Measurements from ENCODE around the gene GHR. TPM values are rescaled to one million over a fixed set of nuclear protein-coding genes. Genes with fewer than 3 reads are reported as not detected.

Gene GHR
- total and polyA plus RNA-seq, 2 donors (not counting 3 experiments of a cell fraction or from before 2014, with no cell fraction given): 0.27 to 0.28 TPM

DNA sequence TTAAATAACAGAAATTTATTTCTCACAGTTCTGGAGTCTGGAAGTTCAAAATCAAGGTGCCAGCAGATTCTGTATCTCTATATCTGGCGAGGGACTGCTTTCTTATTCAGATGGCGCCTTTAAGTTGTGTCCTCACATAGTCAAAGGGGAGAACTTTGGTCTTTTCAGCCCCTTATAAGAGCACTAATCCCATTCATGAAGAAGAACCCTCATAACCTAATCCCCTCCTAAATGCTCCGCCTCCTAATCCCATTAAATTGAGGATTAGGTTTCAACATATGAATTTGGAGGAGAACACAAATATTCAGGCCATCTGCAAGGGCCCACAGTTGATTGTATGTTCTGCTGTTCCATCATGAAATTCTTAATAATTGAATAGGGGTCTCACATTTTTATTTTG lies 322.6 kb downstream of the GHR start:
- Histone ChIP-seq H3K9ac (replicated peaks; ENCODE audit: extremely low read depth, insufficient read depth, low read length) (no peak overlapping the region), H3K27ac (ENCODE audit: insufficient read depth, low read depth, low read length) (no peak overlapping the region), H3K4me2 (ENCODE audit: insufficient read depth, low read length) (no peak overlapping the region), H2AFZ (ENCODE audit: low read depth, low read length) (no peak overlapping the region), H3K4me3 (replicated peaks in 1 of 3; ENCODE audit: insufficient read depth in 1 of 3, low read depth in 1 of 3, low read length in 3 of 3) (no peak overlapping the region), H4K20me1 (replicated peaks; ENCODE audit: control insufficient read depth, extremely low read depth, insufficient read depth, low read length) (no peaks in the 10 kb centered on the region), H3K27me3 (ENCODE audit: control insufficient read depth in 2 of 2, insufficient read depth in 2 of 2, low read length in 2 of 2) (peaks cover 0 to 2% of the 10 kb centered on the region in 2 experiments), H3K4me1 (ENCODE audit: control insufficient read depth, extremely low read depth, insufficient read depth, low read length) (no peaks in the 10 kb centered on the region), H3K79me2 (ENCODE audit: control insufficient read depth, insufficient read depth, low read length) (no peaks in the 10 kb centered on the region), H3K9me1 (replicated peaks; ENCODE audit: control insufficient read depth, extremely low read depth, insufficient read depth, low read length) (no peaks in the 10 kb centered on the region), H3K36me3 (ENCODE audit: control insufficient read depth in 2 of 2, extremely low read depth in 1 of 2, insufficient read depth in 2 of 2, low read length in 2 of 2) (no peaks in the 10 kb centered on the region), H3K9me3 (replicated peaks; ENCODE audit: control insufficient read depth, insufficient read depth, low read length) (no peaks in the 10 kb centered on the region)
- DNase-seq (ENCODE audit: low read depth, low spot score) (no peak), FAIRE-seq (no peak)
- dilution Hi-C loops (cut with MboI; ENCODE audit: extremely low pct_ligation_motif_present, low sequenced_read_pairs): no loop called here
- TF ChIP-seq POLR2A (IDR thresholded peaks at IDR 0.05; ENCODE audit: low read depth, low read length) (no peak), GATA2 (IDR thresholded peaks at IDR 0.05; ENCODE audit: insufficient read depth, insufficient read length, low read depth, low read length) (no peak), FOS (IDR thresholded peaks at IDR 0.05; ENCODE audit: borderline replicate concordance, insufficient read depth, low read length) (no peak), EZH2 (IDR thresholded peaks at IDR 0.05; ENCODE audit: borderline replicate concordance, low read depth, low read length, severe bottlenecking) (no peak), CTCF (IDR thresholded peaks at IDR 0.05; ENCODE audit: extremely low read depth in 1 of 2, insufficient read depth in 1 of 2, low read depth in 1 of 2, low read length in 2 of 2) (no peak), MYC (IDR thresholded peaks at IDR 0.05; ENCODE audit: low read depth, low read length) (no peak), MAX (IDR thresholded peaks at IDR 0.05; ENCODE audit: insufficient read depth, insufficient read length) (no peak), POLR2AphosphoS5 (IDR thresholded peaks at IDR 0.05; ENCODE audit: insufficient read depth, low read depth, low read length) (no peak), JUN (IDR thresholded peaks at IDR 0.05; ENCODE audit: borderline replicate concordance, insufficient read depth, insufficient read length, low read depth) (no peak)
- ChIA-PET POLR2A (no interaction called here), CTCF (interaction anchor here (1.4 to 2.3 kb wide), 4 partner anchors 12 to 87 kb away, joined by 4 to 19 read pairs (median 5); no protein-coding TSS in a partner anchor)
- intact Hi-C loops (cut with micrococcal nuclease): loop anchor here (1.0 to 10.0 kb wide), 2 partner anchors 143 to 359 kb away; no protein-coding TSS in a partner anchor
- BruUV-seq (replicated peaks): no TSS peak
